ENCODE data around the gene WNT6. TPM values are rescaled to one million over a fixed set of nuclear protein-coding genes. Genes with fewer than 3 reads are reported as not detected.

Gene WNT6
- total RNA-seq, 1 donor from 2014 or later, result not detected

- DNase-seq, result no peak
These were observed 34.7 kb downstream of the WNT6 start for GRCh38 chr2:218894151-218894879.

- no peak for DNase-seq
These were observed 35.2 kb downstream of the WNT6 start for GRCh38 chr2:218894880-218895157.

- no peak for DNase-seq
These were observed 35.7 kb downstream of the WNT6 start for GRCh38 chr2:218895326-218895725.

- DNase-seq, result no peak
These were observed 36.3 kb downstream of the WNT6 start for GRCh38 chr2:218895759-218896500.

GRCh38 chr2:218896501-218897393 lies 37.1 kb downstream of the WNT6 start:
- DNase-seq, result no peak

GRCh38 chr2:218897394-218898108 lies 37.9 kb downstream of the WNT6 start:
- no peak for DNase-seq

GRCh38 chr2:218898109-218898878 lies 38.7 kb downstream of the WNT6 start:
- DNase-seq, result no peak

- DNase-seq, result no peak
These were observed 39.5 kb downstream of the WNT6 start for GRCh38 chr2:218899147-218899546.

GRCh38 chr2:218902427-218902826 lies 42.8 kb downstream of the WNT6 start:
- no peak for DNase-seq

GRCh38 chr2:218904176-218904575 lies 44.6 kb downstream of the WNT6 start:
- DNase-seq, result no peak

- DNase-seq, result peak; percentile 76
These were observed 49.4 kb downstream of the WNT6 start for GRCh38 chr2:218908721-218909619.

- no peak for DNase-seq
These were observed 51.1 kb downstream of the WNT6 start for GRCh38 chr2:218910741-218911140.

- DNase-seq, result no peak
These were observed 60.9 kb downstream of the WNT6 start for GRCh38 chr2:218920504-218920903.

Small RNAs within 50 kb of the gene (small RNA-seq; reads per million reads assigned to genes)
- not detected for gene RNU6-642P

Other genes with a start within 250 kb of the WNT6 start
- 11.9 TPM for gene ZNF142, start 200.2 kb upstream of the WNT6 start, total RNA-seq
- 23.4 TPM for gene BCS1L, start 200.1 kb upstream of the WNT6 start, total RNA-seq
- gene RNF25, start 187.8 kb upstream of the WNT6 start, total RNA-seq, result 18.1 TPM
- gene STK36, start 187.7 kb upstream of the WNT6 start, total RNA-seq, result 20.9 TPM
- gene TTLL4, start 149.0 kb upstream of the WNT6 start, total RNA-seq, result 6.7 TPM
- 2.8 TPM for gene CYP27A1, start 77.7 kb upstream of the WNT6 start, total RNA-seq
- gene PRKAG3, start 28.0 kb upstream of the WNT6 start, total RNA-seq, result not detected
- gene WNT10A, start 21.0 kb downstream of the WNT6 start, total RNA-seq, result not detected
- gene CDK5R2, start 99.9 kb downstream of the WNT6 start, total RNA-seq, result 6.2 TPM
- not detected for gene FEV, start 125.4 kb downstream of the WNT6 start, total RNA-seq
- not detected for gene CRYBA2, start 133.6 kb downstream of the WNT6 start, total RNA-seq
- gene CFAP65, start 181.7 kb downstream of the WNT6 start, total RNA-seq, result 0.16 TPM
- gene IHH, start 201.1 kb downstream of the WNT6 start, total RNA-seq, result 0.16 TPM

Data from occipital lobe (tissue), 3 donors.